ENCODE measurements around the gene HM13.
"Not testable (repeated sequence)": the region's sequence is repeated elsewhere in the genome, so short reads cannot be mapped to it uniquely, and the experiment has no call there.

HM13 gene

GRCh38 chr20:31502884-31503673 lies 11.2 kb upstream of the HM13 start:
- peak; percentile 87 for DNase-seq

GRCh38 chr20:31505903-31506302 lies 8.3 kb upstream of the HM13 start:
- no peak for DNase-seq

GRCh38 chr20:31508517-31509244 lies 5.6 kb upstream of the HM13 start:
- no peak for DNase-seq

- no peak for DNase-seq
These were observed 981 bp downstream of the HM13 start for GRCh38 chr20:31515072-31515774.

GRCh38 chr20:31515775-31516107 lies 1.5 kb downstream of the HM13 start:
- peak; percentile 61 for DNase-seq

GRCh38 chr20:31516166-31516565 lies 1.9 kb downstream of the HM13 start:
- no peak for DNase-seq

- peak; percentile 49 for DNase-seq
These were observed 2.4 kb downstream of the HM13 start for GRCh38 chr20:31516651-31517050.

GRCh38 chr20:31517373-31517772 lies 3.1 kb downstream of the HM13 start:
- no peak for DNase-seq

GRCh38 chr20:31521267-31521666 lies 7.0 kb downstream of the HM13 start:
- not testable (repeated sequence) for DNase-seq

- no peak for DNase-seq
These were observed 8.5 kb downstream of the HM13 start for GRCh38 chr20:31522731-31523130.

GRCh38 chr20:31523361-31524283 lies 9.4 kb downstream of the HM13 start:
- DNase-seq = no peak

- no peak for DNase-seq
These were observed 13.0 kb downstream of the HM13 start for GRCh38 chr20:31527266-31527665.

- no peak for DNase-seq
These were observed 21.1 kb downstream of the HM13 start for GRCh38 chr20:31535298-31535697.

GRCh38 chr20:31536575-31536974 lies 22.3 kb downstream of the HM13 start:
- DNase-seq = no peak

GRCh38 chr20:31537116-31537871 lies 23.1 kb downstream of the HM13 start:
- no peak for DNase-seq

GRCh38 chr20:31537890-31538289 lies 23.6 kb downstream of the HM13 start:
- DNase-seq = no peak

GRCh38 chr20:31538326-31538725 lies 24.1 kb downstream of the HM13 start:
- DNase-seq = no peak

GRCh38 chr20:31539636-31540035 lies 25.4 kb downstream of the HM13 start:
- DNase-seq = not testable (repeated sequence)

GRCh38 chr20:31540406-31540805 lies 26.2 kb downstream of the HM13 start:
- no peak for DNase-seq

GRCh38 chr20:31542201-31542842 lies 28.1 kb downstream of the HM13 start:
- peak; percentile 35 for DNase-seq

- no peak for DNase-seq
These were observed 28.7 kb downstream of the HM13 start for GRCh38 chr20:31542963-31543362.

Measured in activated CD4-positive, alpha-beta T cell treated with anti-CD3 and anti-CD28 coated beads, Interleukin-2, Interleukin-6, amounts not matched to agents 100 ng/mL and 50 ng/mL, durations not matched to agents 16 hours and 8 hours (primary cell).